Upper lobe of left lung (tissue), 4 donors: Measurements from ENCODE around the gene IQCH.

ENCODE experiments used
- CTCF ChIP-seq, 6 experiments: fragments of 450-650 bp in 4 of 6; fragments of 200-600 bp in 2 of 6; sonication (generic) in 2 of 6; IDR thresholded peaks; one replicate each; pipeline ENCODE4 v1.5.1; 2016 to 2019; ENCODE audit warnings: antibody characterized with exemption in 6 of 6
- POLR2A ChIP-seq, 4 donors: fragments of 450-650 bp; IDR thresholded peaks; one replicate each; pipeline ENCODE4 v1.5.1; 2016 to 2017; ENCODE audit warnings: antibody characterized with exemption in 4 of 4, mild to moderate bottlenecking in 2 of 4

GRCh38 chr15:67327312-67327711 lies 72.7 kb downstream of the IQCH start:
- no peak for TF ChIP-seq POLR2A (IDR thresholded peaks at IDR 0.05)
- TF ChIP-seq CTCF (IDR thresholded peaks at IDR 0.05): no peak
